GM15510 (cell line): ENCODE results near the gene POU2F3.

Experiments used
- POLR2A ChIP-seq: IDR thresholded peaks from 3 replicates; pipeline ENCODE4 v1.6.1; 2011; ENCODE audit warnings: borderline replicate concordance; ENCODE audit not compliant: insufficient read length; ENCODE audit errors: extremely low read depth

The POU2F3 gene

DNA sequence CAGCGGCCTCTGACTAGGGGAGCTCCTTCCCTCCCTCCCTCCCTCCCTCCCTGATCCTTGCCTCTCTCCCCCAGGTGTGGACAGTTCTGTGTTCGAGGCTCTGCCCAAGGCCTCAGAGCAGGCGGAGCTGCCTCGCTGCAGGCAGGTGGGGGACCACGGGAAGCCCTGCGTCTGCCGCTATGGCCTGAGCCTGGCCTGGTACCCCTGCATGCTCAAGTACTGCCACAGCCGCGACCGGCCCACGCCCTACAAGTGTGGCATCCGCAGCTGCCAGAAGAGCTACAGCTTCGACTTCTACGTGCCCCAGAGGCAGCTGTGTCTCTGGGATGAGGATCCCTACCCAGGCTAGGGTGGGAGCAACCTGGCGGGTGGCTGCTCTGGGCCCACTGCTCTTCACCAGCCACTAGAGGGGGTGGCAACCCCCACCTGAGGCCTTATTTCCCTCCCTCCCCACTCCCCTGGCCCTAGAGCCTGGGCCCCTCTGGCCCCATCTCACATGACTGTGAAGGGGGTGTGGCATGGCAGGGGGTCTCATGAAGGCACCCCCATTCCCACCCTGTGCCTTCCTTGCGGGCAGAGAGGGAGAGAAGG lies 11.1 kb upstream of the POU2F3 start:
- no peak for TF ChIP-seq POLR2A

DNA sequence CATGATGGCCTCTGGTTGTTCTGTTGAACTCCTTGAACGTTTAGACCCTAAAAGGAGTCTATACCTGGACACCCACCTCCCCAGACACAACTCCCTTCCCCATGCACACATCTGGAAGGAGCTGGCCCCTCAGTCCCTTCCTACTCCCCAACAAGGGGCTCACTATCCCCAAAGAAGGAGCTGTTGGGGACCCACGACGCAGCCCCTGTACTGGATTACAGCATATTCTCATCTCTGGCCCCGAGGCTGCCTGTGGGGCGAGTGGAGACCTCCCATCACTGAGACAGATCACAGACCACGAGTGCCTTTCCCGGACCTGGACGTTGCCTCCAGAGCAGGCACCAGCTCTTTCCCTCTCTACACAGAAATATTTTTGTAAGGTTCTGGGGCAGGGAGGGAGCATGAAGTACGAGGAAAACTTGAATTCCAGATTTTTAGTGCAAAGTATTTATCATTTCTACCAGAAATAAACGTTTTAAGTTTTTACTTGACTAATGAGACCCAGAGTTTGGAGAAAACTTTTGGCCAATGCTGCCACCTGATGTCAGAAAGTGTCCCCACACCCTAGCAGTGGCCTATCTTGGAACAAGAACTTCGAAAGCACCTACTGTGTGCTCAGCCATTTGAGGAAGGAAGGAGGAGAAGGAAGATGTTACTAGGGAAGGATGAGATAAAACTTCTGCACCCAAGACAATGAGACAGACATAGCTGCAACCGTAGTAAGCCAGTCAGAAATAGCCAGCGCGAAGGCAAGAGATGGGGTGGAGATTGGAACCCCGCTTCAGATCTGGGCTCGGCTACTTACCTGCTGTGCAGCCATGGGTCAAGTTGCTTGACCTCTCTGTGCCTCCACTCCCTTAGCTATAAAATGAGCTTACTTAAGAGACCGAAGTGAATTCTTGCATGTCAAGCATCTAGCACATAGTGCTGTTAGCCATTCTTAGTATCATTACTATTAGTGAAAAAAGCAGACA lies 10.2 kb upstream of the POU2F3 start:
- no peak for TF ChIP-seq POLR2A

DNA sequence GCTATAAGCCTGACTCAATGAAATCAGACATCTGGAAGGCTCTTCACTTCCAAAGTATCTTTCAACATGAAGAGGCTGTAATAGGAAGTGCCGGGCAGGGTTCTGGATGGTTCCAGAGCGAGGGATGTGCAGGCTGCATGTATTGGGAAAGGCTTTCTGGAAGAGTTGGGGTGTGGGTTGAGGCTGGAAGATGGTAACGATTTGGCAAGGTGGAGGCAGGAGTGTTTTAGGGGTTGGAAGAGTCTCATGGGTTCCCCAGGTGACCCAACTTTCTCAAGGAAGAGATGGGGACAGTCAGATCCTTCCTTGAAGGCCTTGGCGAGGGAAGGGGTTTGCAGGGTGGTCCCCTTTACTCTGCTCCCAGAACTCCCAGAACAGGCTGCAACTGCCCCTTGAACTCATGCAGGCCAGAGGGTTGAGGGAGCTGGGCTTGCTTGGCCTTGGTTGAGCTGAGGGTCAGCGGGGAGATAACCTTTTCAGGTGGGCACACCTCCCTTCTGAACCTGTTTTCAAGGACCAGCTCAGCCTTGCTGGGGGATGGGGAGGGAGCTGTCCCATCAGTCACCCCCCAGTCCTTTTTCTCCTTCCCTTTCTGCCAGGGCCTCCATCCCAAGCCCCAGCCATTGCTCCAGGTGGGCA lies 9.4 kb upstream of the POU2F3 start:
- no peak for TF ChIP-seq POLR2A

DNA sequence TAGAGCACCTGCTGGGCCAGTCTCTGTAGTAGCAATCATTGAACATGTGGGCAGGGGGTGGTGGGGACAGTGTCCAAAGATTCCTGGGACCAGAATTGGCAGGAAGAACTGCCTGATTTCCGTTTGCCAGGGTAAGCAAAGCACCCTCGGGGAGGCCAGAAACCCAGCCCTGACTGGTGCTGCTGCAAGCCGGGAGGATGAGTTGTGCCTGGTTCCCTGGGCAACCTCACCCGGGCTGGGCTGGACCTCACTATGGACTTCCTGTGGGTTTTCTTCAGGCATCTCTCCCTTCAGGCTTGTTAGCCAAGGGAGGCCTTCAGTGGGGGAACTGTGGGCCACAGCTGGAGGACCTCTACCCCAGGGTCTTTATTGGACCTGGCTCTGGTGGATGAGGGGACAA lies 8.0 kb upstream of the POU2F3 start:
- no peak for TF ChIP-seq POLR2A

DNA sequence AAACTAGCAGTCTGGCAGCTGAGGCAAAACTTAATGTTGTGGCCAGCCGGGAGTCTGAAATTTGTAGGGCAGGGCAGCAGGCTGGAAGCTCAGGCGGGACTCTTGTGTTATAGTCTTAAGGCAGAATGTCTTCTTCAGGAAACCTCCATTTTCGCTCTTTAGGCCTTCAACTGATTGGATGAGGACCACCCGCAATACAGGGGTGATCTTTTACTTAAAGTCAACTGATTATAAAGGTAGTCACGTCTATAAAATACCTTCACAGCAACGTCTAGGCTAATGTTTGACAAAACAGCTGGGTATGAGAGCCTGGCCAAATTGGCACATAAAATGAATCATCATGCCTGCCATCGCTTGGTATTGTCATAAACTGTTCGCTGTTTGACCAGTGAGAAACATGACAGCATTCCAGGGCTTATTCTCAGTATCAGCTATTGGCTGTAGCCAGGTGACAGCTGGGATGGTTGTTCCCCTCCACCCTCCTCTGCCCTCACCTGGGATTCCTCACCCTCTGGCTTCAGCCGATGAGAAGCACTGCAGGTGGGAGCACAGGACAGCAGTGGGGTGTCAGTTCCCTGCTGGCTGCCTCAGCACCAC lies 6.6 kb upstream of the POU2F3 start:
- no peak for TF ChIP-seq POLR2A

DNA sequence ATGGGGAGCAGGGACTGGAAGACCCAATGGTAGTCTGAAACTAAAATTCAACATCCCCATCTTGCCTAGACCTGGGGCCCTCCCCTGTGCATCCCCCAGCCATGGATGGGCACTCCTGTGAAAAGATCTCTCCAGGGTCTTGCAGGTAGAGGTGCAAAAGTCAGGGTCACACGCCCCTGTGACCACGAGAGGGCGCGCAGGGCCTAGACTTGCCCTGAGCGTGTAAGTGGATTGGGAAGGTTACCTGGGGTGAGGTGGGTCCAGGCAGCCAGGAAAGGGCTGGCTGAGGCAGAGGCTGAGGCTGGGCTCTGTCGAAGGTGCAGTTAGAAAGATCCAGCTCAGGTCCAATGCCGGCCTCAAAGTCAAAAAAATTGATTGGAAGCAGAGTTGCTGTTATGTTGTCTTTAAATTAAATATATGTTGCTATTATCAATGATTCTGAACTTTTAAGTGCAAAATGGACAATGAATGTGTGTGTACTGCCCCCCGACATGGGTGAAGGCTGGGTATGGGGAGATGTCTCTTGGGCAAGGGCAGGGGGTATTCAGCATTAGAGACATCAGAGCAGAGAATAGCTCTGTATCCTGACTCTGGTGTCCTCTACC lies 4.8 kb upstream of the POU2F3 start:
- no peak for TF ChIP-seq POLR2A

DNA sequence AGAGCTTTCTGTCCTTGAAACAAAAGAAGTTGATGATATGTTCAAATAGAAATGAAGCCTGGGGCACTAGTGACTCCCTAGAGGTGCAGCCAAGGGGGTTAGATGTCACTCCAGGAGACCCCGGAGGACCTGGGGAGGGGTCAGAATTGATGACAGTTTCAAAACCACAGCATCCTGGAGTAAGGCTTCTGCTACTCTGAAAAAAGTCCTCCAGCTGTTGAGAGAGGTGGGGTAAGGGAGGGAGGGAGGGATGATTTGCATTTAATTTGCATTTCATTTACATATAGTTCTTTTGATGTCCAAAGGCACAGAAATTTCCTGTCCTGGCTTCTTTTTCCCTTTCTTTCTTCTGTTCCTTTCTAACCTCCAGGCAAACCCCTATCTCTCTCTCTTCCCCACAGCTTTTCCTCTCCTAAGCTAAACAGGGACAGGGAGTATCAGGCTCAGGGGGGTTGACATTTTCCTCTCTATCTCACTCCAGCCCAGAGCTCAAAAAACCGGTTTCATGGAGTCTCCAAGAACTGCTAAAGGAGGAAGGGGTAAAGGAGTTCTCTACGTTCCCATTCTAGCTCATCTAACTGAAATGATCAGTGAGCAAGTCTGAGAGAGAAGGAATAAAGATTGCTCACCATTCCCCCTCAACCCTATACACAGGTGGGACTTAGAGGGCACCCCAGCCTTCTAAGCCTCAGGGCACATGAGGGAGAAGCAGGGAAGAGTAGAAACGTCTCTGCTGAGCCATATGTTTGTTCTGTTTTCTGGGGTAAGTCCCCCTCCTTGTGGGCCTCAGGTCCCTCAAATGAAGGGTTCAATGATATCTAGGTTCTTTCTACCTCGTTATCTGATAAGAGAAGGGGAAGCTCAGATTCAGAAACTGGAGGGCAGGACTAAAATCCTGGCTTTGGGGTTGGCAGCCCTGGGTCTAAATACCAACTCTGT lies 3.5 kb upstream of the POU2F3 start:
- TF ChIP-seq POLR2A = no peak

DNA sequence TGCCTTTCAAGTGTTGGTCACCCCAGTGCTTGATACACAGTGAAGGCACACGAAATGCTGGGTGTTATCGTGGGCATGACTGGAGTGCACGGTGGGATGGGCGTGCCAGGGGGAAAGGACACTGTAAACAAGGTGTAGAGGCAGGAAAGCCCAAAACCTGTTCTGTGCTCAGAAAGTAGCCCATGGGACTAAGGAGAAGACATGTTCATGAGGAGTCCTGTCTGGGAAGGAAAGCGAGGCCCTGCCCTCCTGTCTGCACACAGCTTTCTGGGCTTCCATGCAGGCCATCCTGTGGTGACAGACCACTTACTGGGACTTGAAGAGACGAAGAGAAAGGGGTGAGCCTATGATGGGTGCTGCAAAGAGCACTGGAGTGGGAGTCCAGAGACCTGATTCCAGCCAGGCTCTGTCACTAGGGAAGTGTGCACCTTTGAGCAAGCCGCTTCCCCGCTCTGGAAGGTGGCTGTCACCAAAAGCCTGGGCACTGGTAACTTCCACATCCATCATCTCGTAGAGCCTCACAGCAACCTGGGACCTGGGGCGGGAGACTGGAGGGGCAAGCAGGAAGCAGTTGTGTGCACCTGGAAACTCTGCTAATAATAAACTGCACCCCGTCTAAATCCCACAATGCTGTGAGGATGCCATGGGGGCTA lies 846 bp upstream of the POU2F3 start:
- TF ChIP-seq POLR2A = no peak

DNA sequence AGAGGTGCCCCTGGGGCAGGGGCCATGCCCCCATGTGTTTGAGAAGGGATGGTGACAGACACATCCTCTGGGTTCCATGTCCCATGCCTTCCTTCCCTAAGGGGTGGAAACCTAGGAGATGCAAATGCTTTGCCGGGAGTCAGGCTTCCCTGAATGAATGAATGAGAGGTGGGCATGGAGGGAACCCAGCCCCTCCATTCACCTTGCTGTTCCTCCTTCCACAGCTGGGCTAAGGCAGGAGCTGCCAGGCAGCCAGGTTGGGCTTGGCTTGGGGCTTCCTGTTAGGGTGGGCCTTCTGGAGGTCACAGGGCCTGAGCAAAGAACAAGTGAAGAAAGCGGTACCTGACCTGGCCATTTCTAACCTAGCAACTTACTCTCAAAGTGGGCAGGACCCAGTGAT lies 926 bp downstream of the POU2F3 start:
- no peak for TF ChIP-seq POLR2A

DNA sequence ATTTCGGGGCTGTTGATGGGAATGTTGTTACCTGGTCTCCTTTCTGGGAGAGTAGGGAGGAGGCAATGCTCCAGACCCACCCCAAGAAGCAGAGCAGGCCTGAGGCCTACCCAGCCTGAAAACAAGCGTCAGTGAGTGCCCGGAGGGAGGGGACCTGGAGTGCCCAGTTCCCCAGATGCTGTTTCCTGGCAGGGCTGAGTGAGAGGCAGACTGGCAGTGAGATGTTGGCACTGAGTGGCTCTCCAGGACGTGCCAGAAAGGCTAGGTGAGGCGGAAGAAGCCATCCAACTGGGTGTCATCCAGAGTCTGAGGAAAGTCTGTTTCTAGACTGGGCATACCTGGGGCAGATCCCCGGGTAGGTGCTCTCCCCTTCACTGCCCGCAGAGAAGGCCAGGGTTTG lies 1.3 kb downstream of the POU2F3 start:
- no peak for TF ChIP-seq POLR2A

DNA sequence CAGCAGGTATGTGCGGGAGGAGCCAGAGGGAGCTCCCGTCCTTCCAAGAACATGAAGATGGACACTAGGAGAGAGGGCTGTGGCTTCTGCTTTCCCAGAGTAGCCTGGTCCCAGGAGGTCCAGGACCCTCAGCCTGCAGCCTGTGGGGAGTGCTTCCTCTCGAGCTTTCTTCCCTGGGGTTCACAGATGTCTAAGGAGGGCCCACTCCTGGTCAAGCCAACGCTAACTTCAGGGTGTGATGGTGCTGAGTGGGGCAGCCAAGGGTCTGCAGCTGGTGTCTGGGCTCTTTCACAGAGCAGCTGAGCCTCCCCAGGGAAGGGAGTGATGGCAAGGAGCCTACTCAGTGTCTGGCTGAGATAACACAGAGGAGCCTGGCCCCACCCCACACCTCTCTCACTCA lies 3.3 kb downstream of the POU2F3 start:
- no peak for TF ChIP-seq POLR2A

DNA sequence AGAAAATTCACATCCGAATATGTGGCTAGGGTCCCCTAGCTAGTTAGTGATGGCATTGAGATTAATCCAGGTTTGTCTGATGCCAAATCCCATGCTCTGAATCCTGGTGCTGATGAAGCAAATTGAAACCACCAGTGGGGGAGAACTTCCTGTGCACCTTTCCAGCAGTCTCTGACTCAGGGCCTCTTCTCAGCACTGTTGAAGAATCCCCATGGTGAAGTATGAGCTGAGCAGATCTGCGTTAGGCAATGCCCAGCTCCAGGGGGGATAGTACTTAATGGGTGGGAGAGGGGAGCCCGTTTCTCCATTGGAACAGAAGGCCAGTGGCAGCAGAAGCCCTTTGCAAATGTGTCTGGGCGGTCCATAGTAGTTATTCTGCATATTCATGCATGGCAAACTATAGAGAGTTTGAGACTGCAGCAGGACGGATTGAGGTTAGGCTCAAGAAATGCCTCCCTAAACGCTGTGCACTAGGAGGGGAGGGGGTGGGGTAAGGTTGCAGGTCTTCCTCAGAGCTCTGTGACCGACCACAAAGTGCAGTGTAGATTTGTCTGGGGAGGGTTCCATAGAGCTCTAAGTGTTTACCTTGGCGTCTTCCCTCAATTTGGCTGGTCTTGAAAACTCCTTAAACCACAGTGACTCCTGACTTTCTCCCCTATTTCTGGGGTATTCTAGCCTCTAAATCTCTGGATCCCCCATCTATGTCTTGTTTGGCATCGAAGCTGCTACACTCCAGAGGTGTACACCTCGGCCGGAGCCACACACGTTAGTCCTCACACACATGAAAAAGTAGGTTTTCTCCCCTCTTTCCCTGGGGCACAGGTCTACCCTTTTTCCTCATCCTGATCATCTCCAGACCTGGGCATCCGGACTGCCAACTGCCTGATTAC lies 4.8 kb downstream of the POU2F3 start:
- TF ChIP-seq POLR2A = no peak
